GM12878 (cell line): ENCODE data around the gene MYO15A. TPM values are rescaled to one million over a fixed set of nuclear protein-coding genes. Genes with fewer than 3 reads are reported as not detected.

Source experiments
- ATAC-seq: fragments of 200-7000 bp; cut with Tn5 transposase; 3 replicates; pipeline ENCODE4 v1.9.1; 2020; ENCODE audit warnings: mild to moderate bottlenecking, moderate library complexity
- BruUV-seq: library from RNA; stranded (reverse); fragments of 400-500 nt; replicated peaks from 2 replicates; lab custom pipeline; 2021; lab: Mats Ljungman, UMichigan
- CTCF ChIA-PET: fragments of 300-600 bp; sonication (Branson Sonifier 250); formaldehyde crosslinking; extraction: SDS; loops from one replicate; lab custom pipeline; 2021; ENCODE audit warnings: inconsistent platforms; lab: Yijun Ruan, JAX
- POLR2A ChIA-PET: fragments of 350-600 bp; formaldehyde crosslinking; extraction: SDS; loops from one replicate; lab custom pipeline; 2021; ENCODE audit warnings: inconsistent platforms; lab: Charles Lee
- RAD21 ChIA-PET: fragments of 300-600 bp; sonication (Branson Sonifier 250); formaldehyde crosslinking; loops from one replicate; lab custom pipeline; 2023; ENCODE audit warnings: antibody characterized with exemption; ENCODE audit not compliant: unreplicated experiment; lab: Charles Lee
- SMC1A ChIA-PET: fragments of 300-600 bp; sonication (Branson Sonifier 250); formaldehyde crosslinking; loops from one replicate; lab custom pipeline; 2023; ENCODE audit not compliant: unreplicated experiment, uncharacterized antibody; lab: Charles Lee
- DNase-seq: peaks from one replicate; pipeline ENCODE4 v3.0.0-alpha.2; 2011; ENCODE audit warnings: low read depth, low spot score
- FAIRE-seq: peaks from 3 replicates; lab custom pipeline; 2011; peaks lifted over from hg19 to GRCh38; lab: Jason Lieb, UNC
- H2AFZ ChIP-seq: 2 replicates; pipeline ENCODE4 v1.6.0; 2011; ENCODE audit warnings: low read depth, low read length, control low read depth; ENCODE audit not compliant: control insufficient read depth
- H3K27ac ChIP-seq: 2 replicates; pipeline ENCODE4 v1.5.1; 2011; ENCODE audit warnings: control low read depth; ENCODE audit not compliant: control insufficient read depth, insufficient read depth
- H3K27me3 ChIP-seq, 2 experiments: replicated peaks in 1 of 2; 2 replicates each; pipeline versions ENCODE4 v1.6.0 to v1.6.1; 2011; ENCODE audit warnings: low read length in 1 of 2; ENCODE audit not compliant: control insufficient read depth in 2 of 2, insufficient read depth in 2 of 2
- H3K36me3 ChIP-seq, 2 experiments: 2 replicates each; pipeline ENCODE4 v1.5.1; 2011; ENCODE audit warnings: low read length in 1 of 2; ENCODE audit not compliant: control insufficient read depth in 2 of 2, insufficient read depth in 2 of 2
- H3K4me1 ChIP-seq: 2 replicates; pipeline ENCODE4 v1.6.1; 2011; ENCODE audit warnings: mild to moderate bottlenecking, low read length, moderate library complexity, mixed read lengths; ENCODE audit not compliant: control insufficient read depth, insufficient read depth
- H3K4me2 ChIP-seq: 2 replicates; pipeline ENCODE4 v1.6.0; 2011; ENCODE audit warnings: control low read depth; ENCODE audit not compliant: control insufficient read depth, insufficient read depth
- H3K4me3 ChIP-seq: fragments of 200-600 bp; sonication (generic); 2 replicates; pipeline ENCODE4 v1.5.1; 2016
- H3K79me2 ChIP-seq: 2 replicates; pipeline ENCODE4 v1.6.0; 2011; ENCODE audit warnings: low read length; ENCODE audit not compliant: control insufficient read depth, insufficient read depth
- H3K9ac ChIP-seq: 2 replicates; pipeline ENCODE4 v1.8.0; 2011; ENCODE audit warnings: low read length, control low read depth, mixed read lengths; ENCODE audit not compliant: control insufficient read depth, insufficient read depth
- H3K9me3 ChIP-seq: replicated peaks from 3 replicates; pipeline ENCODE4 v1.5.1; 2011; ENCODE audit warnings: mild to moderate bottlenecking, low read length; ENCODE audit not compliant: control insufficient read depth, insufficient read depth
- H4K20me1 ChIP-seq: 2 replicates; pipeline ENCODE4 v1.6.0; 2011; ENCODE audit not compliant: control insufficient read depth, insufficient read depth
- ETV6 ChIP-seq, 2 experiments: fragments of 450-650 bp in 1 of 2; IDR thresholded peaks in 1 of 2; conservative IDR thresholded peaks in 1 of 2; 2 replicates each; pipeline ENCODE4 v1.6.1; 2014; ENCODE audit warnings: antibody characterized with exemption in 1 of 2, borderline replicate concordance in 1 of 2, low read depth in 1 of 2, mild to moderate bottlenecking in 1 of 2, moderate library complexity in 1 of 2
- FOS ChIP-seq: IDR thresholded peaks from 3 replicates; pipeline ENCODE4 v1.6.1; 2011; ENCODE audit warnings: borderline replicate concordance; ENCODE audit not compliant: insufficient read length; ENCODE audit errors: extremely low read depth
- HCFC1 ChIP-seq: fragments of 150-350 bp; IDR thresholded peaks from 2 replicates; pipeline ENCODE4 v1.6.1; 2014; ENCODE audit warnings: low read length
- KDM1A ChIP-seq: fragments of 200-600 bp; sonication (generic); IDR thresholded peaks from 2 replicates; pipeline ENCODE4 v1.6.1; 2016; ENCODE audit warnings: borderline replicate concordance
- MEF2B ChIP-seq: fragments of 450-650 bp; IDR thresholded peaks from 2 replicates; pipeline ENCODE4 v1.6.1; 2018; ENCODE audit warnings: mild to moderate bottlenecking, moderate library complexity; ENCODE audit not compliant: partially characterized antibody, poor library complexity, severe bottlenecking
- NR2F1 ChIP-seq: fragments of 450-650 bp; conservative IDR thresholded peaks from 2 replicates; pipeline ENCODE4 v1.6.1; 2017; ENCODE audit warnings: mild to moderate bottlenecking
- PML ChIP-seq: IDR thresholded peaks from 2 replicates; pipeline ENCODE4 v1.6.1; 2012; ENCODE audit warnings: low read length, inconsistent platforms
- RBBP5 ChIP-seq: fragments of 200-600 bp; sonication (generic); conservative IDR thresholded peaks from 2 replicates; pipeline ENCODE4 v1.6.1; 2016
- RCOR1 ChIP-seq: conservative IDR thresholded peaks from 2 replicates; pipeline ENCODE4 v1.6.1; 2012; ENCODE audit warnings: low read depth, low read length, improper control_type of control experiment
- RUNX3 ChIP-seq: IDR thresholded peaks from 2 replicates; pipeline ENCODE4 v1.6.1; 2012; ENCODE audit warnings: low read length, inconsistent platforms
- SIX5 ChIP-seq: IDR thresholded peaks from 2 replicates; pipeline ENCODE4 v1.6.1; 2011; ENCODE audit warnings: mild to moderate bottlenecking, low read depth, low read length, moderate library complexity; ENCODE audit not compliant: severe bottlenecking
- STAT3 ChIP-seq: IDR thresholded peaks from 2 replicates; pipeline ENCODE4 v1.6.1; 2011; ENCODE audit warnings: low read depth, low read length, improper control_type of control experiment
- ZSCAN29 ChIP-seq: fragments of 450-650 bp; IDR thresholded peaks from 2 replicates; pipeline ENCODE4 v1.6.1; 2017; ENCODE audit warnings: mild to moderate bottlenecking, moderate library complexity
- WGBS: methylation state at CpG from one replicate; pipeline ENCODE4 v1.1.6; 2016; ENCODE audit warnings: low lambda C conversion rate; ENCODE audit not compliant: insufficient replicate concordance, insufficient coverage; ENCODE audit errors: missing lambda C conversion rate; 5-methylcytosine and 5-hydroxymethylcytosine counted together
- in situ Hi-C: fragments of 300-500 bp; cut with MboI; formaldehyde crosslinking; loops from 9 replicates; pipeline ENCODE4 v1.14.3; 2018; ENCODE audit warnings: mixed read lengths
- intact Hi-C: fragments of 100-400 bp; cut with micrococcal nuclease; formaldehyde crosslinking; loops from one replicate; pipeline ENCODE4 v1.14.2; 2022; ENCODE audit not compliant: unreplicated experiment
- polyA plus RNA-seq, 11 experiments: library from polyadenylated mRNA; depleted of rRNA in 4 of 11; unstranded in 6 of 11; stranded (reverse) in 5 of 11; fragments of >200 nt; fragmentation: Nextera tagmentation in 4 of 11; fragmentation: Illumina TruSeq in 1 of 11; extraction: Ambion mirVana in 4 of 11; extraction: Trizol in 1 of 11; gene quantifications; 1 replicate in 1 of 11; 2 replicates in 10 of 11; pipeline versions ENCODE4 v1.2.1 to v1.2.3, GENCODE V29; 2011 to 2016; ENCODE audit warnings: inconsistent platforms in 2 of 11, missing spikeins in 2 of 11, low read depth in 1 of 11
- total RNA-seq, 4 experiments: library from RNA; depleted of rRNA in 3 of 4; stranded (reverse); fragments of >200 nt in 3 of 4; fragmentation: Illumina TruSeq in 1 of 4; extraction: Trizol in 1 of 4; gene quantifications; 2 replicates each; pipeline versions ENCODE4 v1.2.1 to v1.2.3, GENCODE V29; 2013 to 2021
- TF ChIP-seq, protein P1 (sequence below): fragments of 450-650 bp; conservative IDR thresholded peaks from 2 replicates; pipeline ENCODE4 v1.6.1; 2017; ENCODE audit warnings: mild to moderate bottlenecking, moderate library complexity
- TF ChIP-seq, protein P2 (sequence below): fragments of 450-650 bp; IDR thresholded peaks from 2 replicates; pipeline ENCODE4 v1.6.1; 2017; ENCODE audit warnings: low read depth, mild to moderate bottlenecking, moderate library complexity

Gene MYO15A
- total and polyA plus RNA-seq, 10 of the 15 experiments (the other 5 are each of a cell fraction or from before 2014, with no cell fraction given) = 0.03 to 0.77 (median 0.21) TPM; not detected in 4

DNA sequence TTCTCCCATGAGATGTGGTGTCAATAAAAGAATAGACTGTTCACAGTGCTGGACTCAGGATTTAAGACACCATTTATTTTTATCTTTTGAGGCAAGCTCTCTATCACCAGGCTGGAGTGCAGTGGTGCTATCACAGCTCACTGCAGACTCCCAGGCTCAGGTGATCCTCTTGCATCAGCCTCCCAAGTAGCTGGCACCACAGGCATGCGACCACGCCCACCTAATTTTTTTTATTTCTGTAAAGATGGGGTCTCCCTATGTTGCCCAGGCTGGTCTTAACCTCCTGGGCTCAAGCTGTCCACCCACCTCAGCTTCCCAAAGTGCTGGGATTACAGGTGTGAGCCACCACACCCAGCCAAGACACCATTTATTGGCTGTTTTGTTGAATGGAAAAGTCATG lies 39.5 kb upstream of the MYO15A start:
- ChIA-PET CTCF (no interaction called here), SMC1A (interaction anchor here (1.8 kb wide), 1 partner anchor 10 kb away, joined by 8 read pairs; no protein-coding TSS in a partner anchor), RAD21 (no interaction called here), POLR2A (no interaction called here)
- H4K20me1 ChIP-seq = no peaks in the 10 kb centered on the region
- DNase-seq (no peak), FAIRE-seq (no peak), ATAC-seq (no peak)
- BruUV-seq = no TSS peak
- in situ Hi-C loops = no loop called here
- H3K9ac ChIP-seq = no peak overlapping the region
- H3K4me2 ChIP-seq = no peak overlapping the region
- H3K79me2 ChIP-seq = no peaks in the 10 kb centered on the region
- no peaks in the 10 kb centered on the region for H3K36me3 ChIP-seq
- no peak overlapping the region for H3K27ac ChIP-seq
- no peak overlapping the region for H2AFZ ChIP-seq
- 17% methylated on average over 2 of the region's 2 CpGs for WGBS
- TF ChIP-seq ETV6 (conservative IDR thresholded peaks at IDR 0.05 in 1 of 2, IDR thresholded peaks at IDR 0.05 in 1 of 2; ENCODE audit: borderline replicate concordance in 1 of 2, low read depth in 1 of 2) (no peak), KDM1A (no peak), PML (no peak), FOS (no peak), RUNX3 (no peak), STAT3 (no peak), ZSCAN29 (no peak), MEF2B (no peak), SIX5 (no peak), HCFC1 (no peak), RBBP5 (no peak), NR2F1 (no peak), RCOR1 (no peak)
- TF ChIP-seq, protein P1, sequence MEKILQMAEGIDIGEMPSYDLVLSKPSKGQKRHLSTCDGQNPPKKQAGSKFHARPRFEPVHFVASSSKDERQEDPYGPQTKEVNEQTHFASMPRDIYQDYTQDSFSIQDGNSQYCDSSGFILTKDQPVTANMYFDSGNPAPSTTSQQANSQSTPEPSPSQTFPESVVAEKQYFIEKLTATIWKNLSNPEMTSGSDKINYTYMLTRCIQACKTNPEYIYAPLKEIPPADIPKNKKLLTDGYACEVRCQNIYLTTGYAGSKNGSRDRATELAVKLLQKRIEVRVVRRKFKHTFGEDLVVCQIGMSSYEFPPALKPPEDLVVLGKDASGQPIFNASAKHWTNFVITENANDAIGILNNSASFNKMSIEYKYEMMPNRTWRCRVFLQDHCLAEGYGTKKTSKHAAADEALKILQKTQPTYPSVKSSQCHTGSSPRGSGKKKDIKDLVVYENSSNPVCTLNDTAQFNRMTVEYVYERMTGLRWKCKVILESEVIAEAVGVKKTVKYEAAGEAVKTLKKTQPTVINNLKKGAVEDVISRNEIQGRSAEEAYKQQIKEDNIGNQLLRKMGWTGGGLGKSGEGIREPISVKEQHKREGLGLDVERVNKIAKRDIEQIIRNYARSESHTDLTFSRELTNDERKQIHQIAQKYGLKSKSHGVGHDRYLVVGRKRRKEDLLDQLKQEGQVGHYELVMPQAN = no peak
- TF ChIP-seq, protein P2, sequence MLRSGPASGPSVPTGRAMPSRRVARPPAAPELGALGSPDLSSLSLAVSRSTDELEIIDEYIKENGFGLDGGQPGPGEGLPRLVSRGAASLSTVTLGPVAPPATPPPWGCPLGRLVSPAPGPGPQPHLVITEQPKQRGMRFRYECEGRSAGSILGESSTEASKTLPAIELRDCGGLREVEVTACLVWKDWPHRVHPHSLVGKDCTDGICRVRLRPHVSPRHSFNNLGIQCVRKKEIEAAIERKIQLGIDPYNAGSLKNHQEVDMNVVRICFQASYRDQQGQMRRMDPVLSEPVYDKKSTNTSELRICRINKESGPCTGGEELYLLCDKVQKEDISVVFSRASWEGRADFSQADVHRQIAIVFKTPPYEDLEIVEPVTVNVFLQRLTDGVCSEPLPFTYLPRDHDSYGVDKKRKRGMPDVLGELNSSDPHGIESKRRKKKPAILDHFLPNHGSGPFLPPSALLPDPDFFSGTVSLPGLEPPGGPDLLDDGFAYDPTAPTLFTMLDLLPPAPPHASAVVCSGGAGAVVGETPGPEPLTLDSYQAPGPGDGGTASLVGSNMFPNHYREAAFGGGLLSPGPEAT = no peak
- no peaks in the 10 kb centered on the region for H3K9me3 ChIP-seq
- no peaks in the 10 kb centered on the region for H3K27me3 ChIP-seq
- intact Hi-C loops = no loop called here
- no peak overlapping the region for H3K4me3 ChIP-seq
- no peaks in the 10 kb centered on the region for H3K4me1 ChIP-seq
